ENCODE data around the gene STX2.

GRCh38 chr12:130792821-130793553, 46.1 kb downstream of the STX2 start:
- TF ChIP-seq, protein P1, sequence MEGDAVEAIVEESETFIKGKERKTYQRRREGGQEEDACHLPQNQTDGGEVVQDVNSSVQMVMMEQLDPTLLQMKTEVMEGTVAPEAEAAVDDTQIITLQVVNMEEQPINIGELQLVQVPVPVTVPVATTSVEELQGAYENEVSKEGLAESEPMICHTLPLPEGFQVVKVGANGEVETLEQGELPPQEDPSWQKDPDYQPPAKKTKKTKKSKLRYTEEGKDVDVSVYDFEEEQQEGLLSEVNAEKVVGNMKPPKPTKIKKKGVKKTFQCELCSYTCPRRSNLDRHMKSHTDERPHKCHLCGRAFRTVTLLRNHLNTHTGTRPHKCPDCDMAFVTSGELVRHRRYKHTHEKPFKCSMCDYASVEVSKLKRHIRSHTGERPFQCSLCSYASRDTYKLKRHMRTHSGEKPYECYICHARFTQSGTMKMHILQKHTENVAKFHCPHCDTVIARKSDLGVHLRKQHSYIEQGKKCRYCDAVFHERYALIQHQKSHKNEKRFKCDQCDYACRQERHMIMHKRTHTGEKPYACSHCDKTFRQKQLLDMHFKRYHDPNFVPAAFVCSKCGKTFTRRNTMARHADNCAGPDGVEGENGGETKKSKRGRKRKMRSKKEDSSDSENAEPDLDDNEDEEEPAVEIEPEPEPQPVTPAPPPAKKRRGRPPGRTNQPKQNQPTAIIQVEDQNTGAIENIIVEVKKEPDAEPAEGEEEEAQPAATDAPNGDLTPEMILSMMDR (IDR thresholded peaks at IDR 0.05; ENCODE audit: insufficient read depth, low read depth, low read length), result no peak
- no peak for TF ChIP-seq EZH2 (IDR thresholded peaks at IDR 0.05; ENCODE audit: insufficient read depth, low read length)
